Activated naive CD4-positive, alpha-beta T cell treated with anti-CD3 and anti-CD28 coated beads for 36 hours (primary cell): Measurements from ENCODE around the gene PIGQ. TPM values are rescaled to one million over a fixed set of nuclear protein-coding genes. Genes with fewer than 3 reads are reported as not detected.
A peak's percentile ranks its signal among the peaks of the same experiment; 100 is the strongest.

Source experiments
- CTCF ChIA-PET: fragments of 350-600 bp; sonication (Branson Sonifier 250); formaldehyde crosslinking; loops from one replicate; lab custom pipeline; 2021; ENCODE audit warnings: antibody characterized with exemption; lab: Charles Lee
- DNase-seq: peaks from one replicate; pipeline ENCODE4 v3.0.0-alpha.2; 2020
- H3K27ac Mint-ChIP-seq: one replicate; pipeline ENCODE4 v1.8.0; 2021; ENCODE audit warnings: mild to moderate bottlenecking, mixed read lengths
- H3K27me3 Mint-ChIP-seq: one replicate; pipeline ENCODE4 v1.8.0; 2021; ENCODE audit warnings: low read depth, mixed read lengths
- H3K36me3 Mint-ChIP-seq: one replicate; pipeline ENCODE4 v1.8.0; 2021; ENCODE audit warnings: low read depth, mixed read lengths
- H3K4me1 Mint-ChIP-seq: one replicate; pipeline ENCODE4 v1.8.0; 2021; ENCODE audit warnings: low read depth, mixed read lengths
- H3K4me3 Mint-ChIP-seq: one replicate; pipeline ENCODE4 v1.8.0; 2021; ENCODE audit warnings: mild to moderate bottlenecking, moderate library complexity, mixed read lengths
- H3K9me3 Mint-ChIP-seq: one replicate; pipeline ENCODE4 v1.8.0; 2021; ENCODE audit warnings: mixed read lengths
- intact Hi-C: fragments of 100-400 bp; cut with micrococcal nuclease; formaldehyde crosslinking; loops from one replicate; pipeline ENCODE4 v1.15.1; 2023
- total RNA-seq, 2 experiments: library from RNA; stranded (reverse); gene quantifications; one replicate each; pipeline ENCODE4 v1.2.3, GENCODE V29; 2021

The PIGQ gene
- total RNA-seq, 2 experiments from 2014 or later, result 18.6 to 19.2 TPM

- Mint-ChIP-seq H3K4me1 (peaks cover 9% of the 10 kb centered on the region), H3K27ac (no peak overlapping the region), H3K4me3 (no peak overlapping the region), H3K36me3 (no peaks in the 10 kb centered on the region), H3K27me3 (no peaks in the 10 kb centered on the region), H3K9me3 (no peaks in the 10 kb centered on the region)
- DNase-seq, result no peak
- CTCF ChIA-PET, result interaction anchor here (1.2 kb wide), 1 partner anchor 11 kb away, joined by 4 read pairs; no protein-coding TSS in a partner anchor
- intact Hi-C loops, result no loop called here
These were observed 29.3 kb downstream of the PIGQ start for GRCh38 chr16:598823-599739.

- no peaks in the 10 kb centered on the region for H3K9me3 Mint-ChIP-seq
- DNase-seq, result no peak
- H3K4me3 Mint-ChIP-seq, result no peak overlapping the region
- CTCF ChIA-PET, result interaction anchor here (0.9 kb wide), 1 partner anchor 75 kb away, joined by 3 read pairs; no protein-coding TSS in a partner anchor
- H3K4me1 Mint-ChIP-seq, result peaks cover 8% of the 10 kb centered on the region
- no peaks in the 10 kb centered on the region for H3K36me3 Mint-ChIP-seq
- H3K27ac Mint-ChIP-seq, result no peak overlapping the region
- no peaks in the 10 kb centered on the region for H3K27me3 Mint-ChIP-seq
- intact Hi-C loops, result no loop called here
These were observed 31.0 kb downstream of the PIGQ start for GRCh38 chr16:600781-601180.

DNA sequence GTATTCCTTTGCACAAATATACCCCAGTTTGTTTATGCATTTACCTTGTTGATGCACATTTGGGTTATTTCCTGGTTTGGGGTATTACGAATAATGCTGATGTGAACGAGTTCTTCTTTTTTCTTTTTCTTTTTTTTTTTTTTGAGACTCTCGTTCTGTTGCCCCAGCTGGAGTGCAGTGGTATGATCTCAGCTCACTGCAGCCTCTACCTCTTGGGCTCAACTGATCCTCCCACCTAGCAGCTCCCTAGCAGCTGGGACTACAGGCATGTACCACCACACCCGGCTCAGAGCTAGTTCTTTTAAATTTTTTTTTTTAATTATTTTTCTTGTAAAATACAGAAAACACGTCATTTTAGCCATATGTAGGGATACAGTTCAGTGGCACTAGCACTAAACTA, 34.2 kb downstream of the PIGQ start:
- no peak for DNase-seq
- peaks cover 14% of the 10 kb centered on the region for H3K4me1 Mint-ChIP-seq
- no peak overlapping the region for H3K27ac Mint-ChIP-seq
- no peak overlapping the region for H3K4me3 Mint-ChIP-seq
- intact Hi-C loops, result no loop called here
- CTCF ChIA-PET, result no interaction called here
- H3K9me3 Mint-ChIP-seq, result no peaks in the 10 kb centered on the region
- no peaks in the 10 kb centered on the region for H3K27me3 Mint-ChIP-seq
- H3K36me3 Mint-ChIP-seq, result no peaks in the 10 kb centered on the region

DNA sequence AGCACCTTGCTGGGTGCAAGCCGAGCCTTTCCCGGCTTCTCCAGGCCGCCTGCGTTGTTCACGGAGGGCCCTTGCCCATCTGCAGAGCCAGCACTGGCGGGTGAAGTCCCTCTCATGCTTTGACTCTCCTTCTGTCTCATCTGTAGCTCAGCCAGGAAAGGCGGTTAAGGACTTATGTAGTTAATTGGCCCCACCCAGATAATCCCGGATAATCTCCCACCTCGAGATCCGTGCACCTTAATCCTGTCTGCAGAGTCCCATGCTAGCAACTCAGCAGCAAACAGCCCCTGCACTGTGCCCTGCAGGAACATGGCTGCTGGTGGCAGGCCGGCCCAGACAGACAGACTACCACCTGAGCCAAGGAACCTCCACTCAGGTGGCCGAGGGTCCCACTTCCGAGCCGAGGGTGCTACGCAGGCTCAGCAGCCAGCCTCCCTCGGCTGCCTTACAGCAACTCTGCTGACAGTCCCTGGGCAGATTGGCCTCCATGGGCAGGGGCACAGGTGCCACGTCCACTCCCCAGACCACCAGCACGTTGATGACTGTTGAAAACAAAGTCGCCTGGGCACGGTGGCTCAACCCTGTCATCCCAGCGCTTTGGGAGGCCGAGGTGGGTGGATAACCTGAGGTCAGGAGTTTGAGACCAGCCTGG, 37.0 kb downstream of the PIGQ start:
- no peaks in the 10 kb centered on the region for H3K9me3 Mint-ChIP-seq
- H3K27ac Mint-ChIP-seq, result no peak overlapping the region
- intact Hi-C loops, result no loop called here
- H3K4me3 Mint-ChIP-seq, result no peak overlapping the region
- peaks cover 14% of the 10 kb centered on the region for H3K4me1 Mint-ChIP-seq
- CTCF ChIA-PET, result no interaction called here
- H3K36me3 Mint-ChIP-seq, result no peaks in the 10 kb centered on the region
- DNase-seq, result no peak
- H3K27me3 Mint-ChIP-seq, result no peaks in the 10 kb centered on the region

DNA sequence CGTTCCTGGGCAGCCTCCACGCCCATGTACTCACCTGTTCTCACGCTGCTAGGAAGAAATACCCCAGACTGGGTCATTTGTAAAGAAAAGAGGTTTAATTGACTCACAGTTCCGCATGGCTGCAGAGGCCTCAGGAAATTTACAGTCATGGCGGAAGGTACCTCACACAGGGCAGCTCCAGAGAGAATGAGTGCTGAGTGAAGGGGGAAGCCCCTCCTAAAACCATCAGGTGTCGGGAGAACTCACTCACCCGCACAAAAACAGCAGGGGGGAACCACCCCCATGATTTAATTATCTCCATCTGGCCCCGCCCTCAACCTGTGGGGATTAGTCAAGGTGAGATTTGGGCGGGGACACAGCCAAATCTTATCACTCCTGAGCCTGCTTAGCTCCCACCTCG, 38.3 kb downstream of the PIGQ start:
- H3K4me1 Mint-ChIP-seq, result peaks cover 14% of the 10 kb centered on the region
- no peaks in the 10 kb centered on the region for H3K27me3 Mint-ChIP-seq
- CTCF ChIA-PET, result interaction anchor here (1.4 kb wide), 1 partner anchor 11 kb away, joined by 3 read pairs; no protein-coding TSS in a partner anchor
- H3K9me3 Mint-ChIP-seq, result no peaks in the 10 kb centered on the region
- peak; percentile 88 for DNase-seq
- H3K4me3 Mint-ChIP-seq, result no peak overlapping the region
- intact Hi-C loops, result loop anchor here (1.0 kb wide), 2 partner anchors 19 to 28 kb away; partner anchors contain the start of gene METTL26
- no peaks in the 10 kb centered on the region for H3K36me3 Mint-ChIP-seq
- H3K27ac Mint-ChIP-seq, result peak overlapping the region; percentile 80

GRCh38 chr16:609316-609715, 39.5 kb downstream of the PIGQ start:
- no peaks in the 10 kb centered on the region for H3K27me3 Mint-ChIP-seq
- DNase-seq, result no peak
- peaks cover 10% of the 10 kb centered on the region for H3K4me1 Mint-ChIP-seq
- CTCF ChIA-PET, result interaction anchor here (1.1 to 1.4 kb wide), 3 partner anchors 12 to 24 kb away, joined by 3 to 4 read pairs (median 3); partner anchors contain the start of gene RAB40C
- no peaks in the 10 kb centered on the region for H3K9me3 Mint-ChIP-seq
- intact Hi-C loops, result no loop called here
- no peak overlapping the region for H3K4me3 Mint-ChIP-seq
- no peaks in the 10 kb centered on the region for H3K36me3 Mint-ChIP-seq
- H3K27ac Mint-ChIP-seq, result no peak overlapping the region

- DNase-seq, result no peak
- no peak overlapping the region for H3K27ac Mint-ChIP-seq
- H3K9me3 Mint-ChIP-seq, result no peaks in the 10 kb centered on the region
- peaks cover 10% of the 10 kb centered on the region for H3K4me1 Mint-ChIP-seq
- no peaks in the 10 kb centered on the region for H3K27me3 Mint-ChIP-seq
- CTCF ChIA-PET, result interaction anchor here (0.6 to 1.2 kb wide), 5 partner anchors 12 to 33 kb away, joined by 3 to 4 read pairs (median 4); partner anchors contain the start of gene RAB40C
- H3K4me3 Mint-ChIP-seq, result no peak overlapping the region
- peaks cover 2% of the 10 kb centered on the region for H3K36me3 Mint-ChIP-seq
- intact Hi-C loops, result no loop called here
These were observed 40.2 kb downstream of the PIGQ start for GRCh38 chr16:609984-610383.

- Mint-ChIP-seq H3K4me3 (no peak overlapping the region), H3K36me3 (peaks cover 2% of the 10 kb centered on the region), H3K9me3 (no peaks in the 10 kb centered on the region), H3K4me1 (peaks cover 10% of the 10 kb centered on the region), H3K27me3 (no peaks in the 10 kb centered on the region), H3K27ac (no peak overlapping the region)
- intact Hi-C loops, result loop anchor here (1.0 kb wide), 1 partner anchor 31 kb away; no protein-coding TSS in a partner anchor
- CTCF ChIA-PET, result interaction anchor here (0.6 to 1.2 kb wide), 4 partner anchors 12 to 34 kb away, joined by 3 to 4 read pairs (median 4); partner anchors contain the start of gene RAB40C
- peak; percentile 66 for DNase-seq
These were observed 41.0 kb downstream of the PIGQ start for GRCh38 chr16:610513-611381.

DNA sequence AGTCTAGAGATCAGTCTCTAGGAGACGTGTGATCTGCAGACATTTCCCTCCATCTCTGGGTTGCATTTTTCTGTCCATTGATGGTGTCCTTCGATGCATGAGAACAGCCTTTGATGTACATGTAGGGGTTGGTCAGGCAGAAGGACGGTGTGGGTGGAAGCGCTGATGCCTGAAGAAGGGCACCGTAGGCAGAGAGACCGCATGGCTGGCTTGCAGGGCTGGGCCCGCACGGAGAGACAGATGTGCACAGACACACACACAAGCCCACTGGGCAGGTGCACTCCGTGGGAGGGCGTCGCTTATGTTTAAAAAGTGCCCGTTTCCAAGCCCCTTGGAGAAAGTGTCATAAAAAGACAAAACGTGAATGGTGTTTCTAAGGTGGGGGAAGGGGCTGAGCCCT, 45.4 kb downstream of the PIGQ start:
- intact Hi-C loops, result no loop called here
- CTCF ChIA-PET, result no interaction called here
- Mint-ChIP-seq H3K27ac (no peak overlapping the region), H3K9me3 (no peaks in the 10 kb centered on the region), H3K4me3 (no peak overlapping the region), H3K36me3 (peaks cover 2% of the 10 kb centered on the region), H3K4me1 (peaks cover 2% of the 10 kb centered on the region), H3K27me3 (no peaks in the 10 kb centered on the region)
- no peak for DNase-seq

DNA sequence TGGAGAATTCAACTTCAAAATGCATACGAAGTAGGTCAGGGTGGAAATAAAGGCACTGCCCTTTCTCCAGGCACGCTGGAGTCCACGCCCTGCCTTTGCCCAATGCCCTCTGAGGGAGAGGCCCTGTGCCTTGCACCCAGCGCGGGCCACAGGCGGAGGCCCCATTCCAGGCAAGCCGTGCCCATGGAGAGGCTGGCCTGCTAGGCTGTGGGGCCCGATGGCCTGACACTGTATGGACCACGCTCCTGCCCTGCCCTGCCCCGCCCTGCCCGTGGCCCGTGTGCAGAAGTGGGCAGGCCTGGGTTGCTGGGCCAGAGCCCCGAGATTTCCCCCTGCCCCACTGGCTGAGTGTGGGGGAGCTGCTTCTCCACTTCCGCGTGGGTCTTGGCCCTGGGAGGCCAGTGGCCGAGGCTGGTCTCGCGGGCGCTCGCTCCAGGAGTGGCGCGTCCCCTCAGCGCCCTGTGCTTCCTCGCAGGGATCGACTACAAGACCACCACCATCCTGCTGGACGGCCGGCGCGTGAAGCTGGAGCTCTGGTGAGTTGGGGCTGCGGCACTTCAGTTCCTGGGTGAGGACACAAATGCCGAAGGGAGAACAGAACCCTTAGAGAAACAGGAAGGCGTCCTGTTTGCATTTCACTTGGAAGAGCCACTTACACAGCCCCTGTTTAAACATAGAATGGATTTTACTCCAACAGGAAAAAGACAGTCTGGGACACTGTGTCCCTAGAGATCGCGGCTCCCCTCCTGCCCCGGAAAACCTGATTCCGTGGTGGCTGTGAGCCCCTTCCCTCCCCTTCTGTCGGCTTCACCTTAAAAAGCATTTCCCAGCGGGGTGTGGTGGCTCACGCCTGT, 47.2 kb downstream of the PIGQ start:
- intact Hi-C loops, result no loop called here
- DNase-seq, result no peak
- Mint-ChIP-seq H3K27me3 (no peaks in the 10 kb centered on the region), H3K4me3 (no peak overlapping the region), H3K27ac (no peak overlapping the region), H3K9me3 (no peaks in the 10 kb centered on the region), H3K4me1 (no peaks in the 10 kb centered on the region), H3K36me3 (peaks cover 2% of the 10 kb centered on the region)
- CTCF ChIA-PET, result no interaction called here

GRCh38 chr16:617855-618254, 48.1 kb downstream of the PIGQ start:
- no peak overlapping the region for H3K27ac Mint-ChIP-seq
- H3K4me3 Mint-ChIP-seq, result no peak overlapping the region
- H3K4me1 Mint-ChIP-seq, result no peaks in the 10 kb centered on the region
- no peak for DNase-seq
- H3K36me3 Mint-ChIP-seq, result peaks cover 2% of the 10 kb centered on the region
- intact Hi-C loops, result no loop called here
- no peaks in the 10 kb centered on the region for H3K9me3 Mint-ChIP-seq
- CTCF ChIA-PET, result no interaction called here
- no peaks in the 10 kb centered on the region for H3K27me3 Mint-ChIP-seq
